Measurements from ENCODE around the gene NOPCHAP1.
A peak's percentile ranks its signal among the peaks of the same experiment; 100 is the strongest.
"Not testable (repeated sequence)": the region's sequence is repeated elsewhere in the genome, so short reads cannot be mapped to it uniquely, and the experiment has no call there.

NOPCHAP1 gene, protein sequence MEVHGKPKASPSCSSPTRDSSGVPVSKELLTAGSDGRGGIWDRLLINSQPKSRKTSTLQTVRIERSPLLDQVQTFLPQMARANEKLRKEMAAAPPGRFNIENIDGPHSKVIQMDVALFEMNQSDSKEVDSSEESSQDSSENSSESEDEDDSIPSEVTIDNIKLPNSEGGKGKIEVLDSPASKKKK

DNA sequence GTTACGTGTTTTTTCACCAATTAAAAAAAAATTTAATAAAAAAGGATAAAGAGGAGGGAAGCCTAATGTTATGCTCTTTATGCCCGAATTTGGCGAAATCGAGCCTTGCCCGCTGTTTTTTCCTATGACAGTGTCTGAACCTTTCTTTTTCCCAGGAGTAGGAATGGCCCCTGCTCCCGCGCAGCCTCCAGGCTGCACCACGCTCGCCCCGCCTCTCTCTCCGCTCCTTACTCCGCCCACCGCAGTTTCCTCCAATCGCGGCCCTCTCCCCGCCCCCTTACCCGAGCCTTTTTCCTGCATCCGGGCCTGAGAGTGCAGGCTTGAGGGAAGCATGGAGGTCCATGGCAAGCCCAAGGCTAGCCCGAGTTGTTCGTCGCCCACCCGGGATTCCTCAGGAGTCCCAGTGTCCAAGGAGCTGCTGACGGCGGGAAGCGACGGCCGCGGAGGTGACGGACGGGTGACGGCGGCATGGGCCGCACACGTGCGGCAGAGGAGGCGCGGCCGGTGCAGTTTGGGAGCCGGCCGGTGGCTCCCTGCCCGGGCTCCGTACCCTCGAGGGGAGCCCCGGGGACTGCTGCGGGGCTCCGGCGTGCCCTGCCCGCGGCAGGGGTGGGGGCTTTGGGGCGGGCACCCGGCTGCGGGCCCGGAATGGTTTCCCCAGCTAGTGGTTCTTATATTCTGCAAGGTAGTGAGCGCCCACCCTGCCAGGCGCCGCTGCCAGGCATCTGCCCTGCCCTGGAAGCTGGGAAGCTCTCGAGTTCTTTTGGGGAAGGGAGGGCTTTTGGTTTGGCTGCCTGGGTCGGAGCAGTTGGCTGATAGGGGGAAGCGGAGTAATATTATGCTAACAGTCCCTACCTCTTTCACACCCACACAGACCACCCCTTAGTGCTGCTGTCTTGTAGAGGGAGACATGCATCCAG lies at the start of gene NOPCHAP1:
TSS of gene NOPCHAP1 (plus strand) at position 295 of the 920 bp plus-strand sequence. CDS start at position 332, 37 bp downstream.
- peak; percentile 81 for DNase-seq (ENCODE audit: low read depth)

DNA sequence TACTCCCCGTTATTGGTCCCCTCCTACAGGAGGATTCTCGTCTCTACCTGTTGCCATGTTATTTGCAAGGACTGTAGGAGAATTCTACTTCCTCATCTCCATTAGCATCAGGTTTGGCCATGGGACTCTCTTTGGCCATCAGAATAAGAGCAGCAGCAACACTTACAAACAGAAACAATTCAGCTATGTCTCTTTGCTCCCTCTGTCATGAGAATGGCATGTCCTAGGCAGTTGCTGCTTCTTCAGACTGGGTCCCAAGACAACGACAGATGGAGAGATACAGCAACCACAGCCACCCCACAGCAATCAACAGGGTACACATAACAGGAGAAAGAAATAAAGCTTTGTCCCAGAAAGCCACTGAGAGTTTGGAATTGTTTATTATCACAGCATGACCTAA lies 47.7 kb upstream of the NOPCHAP1 start:
- no peak for DNase-seq (ENCODE audit: low read depth)

DNA sequence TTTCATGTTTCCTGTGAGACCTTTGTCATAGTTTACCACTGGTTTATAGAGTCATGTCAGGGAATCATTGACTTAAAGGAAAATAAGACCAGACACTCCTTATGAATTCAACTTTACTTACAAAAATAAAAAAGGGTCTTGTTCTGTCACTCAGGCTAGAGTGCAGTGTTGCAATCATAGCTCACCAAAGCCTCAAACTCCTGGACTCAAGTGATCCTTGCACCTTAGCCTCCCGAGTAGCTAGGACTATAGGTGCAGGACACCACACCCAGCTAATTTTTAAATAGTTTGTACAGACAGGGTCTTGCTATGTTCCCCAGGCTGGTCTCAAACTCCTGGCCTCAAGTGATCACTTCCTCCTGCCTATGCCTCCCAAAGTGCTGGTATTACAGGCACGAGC lies 47.0 kb upstream of the NOPCHAP1 start:
- DNase-seq (ENCODE audit: low read depth) = no peak

GRCh38 chr12:104941454-104941853 lies 44.7 kb upstream of the NOPCHAP1 start:
- DNase-seq (ENCODE audit: low read depth) = no peak

DNA sequence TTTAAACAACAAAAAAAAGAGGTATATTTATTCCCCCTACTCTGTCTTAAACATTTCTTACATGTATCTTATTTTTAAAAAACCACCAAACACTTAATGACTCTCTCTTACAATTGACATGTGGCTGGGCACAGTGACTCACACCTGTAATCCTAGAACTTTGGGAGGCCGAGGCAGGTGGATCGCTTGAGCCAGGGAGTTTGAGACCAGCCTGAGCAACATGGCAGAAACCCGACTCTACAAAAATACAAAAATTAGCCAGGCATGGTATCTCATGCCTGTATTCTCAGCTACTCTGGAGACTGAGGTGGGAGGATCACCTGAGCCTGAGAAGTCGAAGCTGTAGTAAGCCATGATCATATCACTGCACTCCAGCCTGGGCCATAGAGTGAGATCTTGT lies 44.0 kb upstream of the NOPCHAP1 start:
- DNase-seq (ENCODE audit: low read depth) = no peak

DNA sequence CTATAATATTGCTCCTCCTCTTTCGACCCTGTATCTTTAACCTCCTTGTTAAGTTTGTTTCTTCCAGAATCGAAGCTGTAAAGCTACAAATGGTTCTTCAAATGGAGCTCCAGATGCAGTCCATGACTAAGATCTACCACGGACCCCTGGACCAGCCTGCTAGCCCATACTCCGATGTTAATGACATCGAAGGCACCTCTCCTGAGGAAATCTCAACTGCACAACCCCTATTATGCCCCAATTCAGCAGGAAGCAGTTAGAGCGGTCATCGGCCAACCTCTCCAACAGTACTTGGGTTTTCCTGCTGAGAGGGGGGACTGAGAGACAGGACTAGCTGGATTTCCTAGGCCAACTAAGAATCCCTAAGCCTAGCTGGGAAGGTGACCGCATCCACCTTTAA lies 42.7 kb upstream of the NOPCHAP1 start:
- DNase-seq (ENCODE audit: low read depth) = not testable (repeated sequence)

DNA sequence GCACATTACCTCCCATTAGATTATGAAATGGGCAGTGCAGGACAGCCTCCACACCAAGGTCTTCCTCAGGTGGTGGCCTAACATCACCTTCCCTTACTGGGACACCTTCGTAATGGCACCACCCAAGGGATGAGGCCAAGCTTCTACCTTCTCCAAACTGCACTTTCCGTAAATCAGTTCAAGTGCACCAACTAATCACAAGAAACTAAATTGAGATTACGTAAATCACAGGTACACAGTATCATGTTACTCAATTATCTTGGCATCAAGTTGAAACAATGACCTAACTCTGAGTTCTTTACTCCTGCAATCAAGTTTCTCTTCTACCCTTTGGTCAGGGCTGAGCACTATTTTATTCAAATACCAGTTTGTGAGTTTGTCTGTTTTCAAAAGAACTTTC lies 41.9 kb upstream of the NOPCHAP1 start:
- no peak for DNase-seq (ENCODE audit: low read depth)

- DNase-seq (ENCODE audit: low read depth) = not testable (repeated sequence)
Measured at GRCh38 chr12:104948716-104949115, 37.4 kb upstream of the NOPCHAP1 start.

DNA sequence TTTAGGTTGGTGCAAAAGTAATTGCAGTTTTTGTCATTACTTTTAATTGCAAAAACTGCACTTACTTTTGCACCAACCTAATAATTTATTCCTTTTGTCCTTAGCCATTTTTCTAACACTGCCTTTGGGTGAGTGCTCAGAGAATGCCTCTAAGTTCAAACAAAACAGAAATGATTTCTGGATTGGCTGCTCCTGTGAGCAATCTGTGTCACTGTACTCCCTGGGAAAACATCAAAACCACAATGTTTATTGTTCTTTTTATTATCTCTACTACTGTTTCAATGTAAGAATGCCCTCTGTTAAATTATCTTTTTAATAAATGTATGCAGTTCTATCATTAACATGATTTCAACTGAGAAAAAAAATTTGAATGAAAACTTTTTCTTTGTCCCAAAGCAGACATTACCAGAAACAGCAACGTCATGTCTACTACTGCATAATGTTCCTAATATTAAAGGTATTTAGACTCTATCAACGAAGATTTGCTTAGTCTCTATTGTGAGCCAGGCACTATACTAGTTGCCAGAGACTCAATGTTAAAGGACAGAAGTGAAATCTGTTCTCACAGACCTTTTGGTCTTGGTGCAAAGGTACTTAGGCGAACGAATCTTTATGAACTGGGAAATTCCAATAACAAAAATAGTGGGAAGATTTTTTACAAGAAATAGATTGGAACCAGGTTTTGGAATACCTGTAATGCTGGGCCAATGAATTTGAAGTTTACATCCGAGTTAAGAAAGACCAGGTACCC lies 34.2 kb upstream of the NOPCHAP1 start:
- no peak for DNase-seq (ENCODE audit: low read depth)

DNA sequence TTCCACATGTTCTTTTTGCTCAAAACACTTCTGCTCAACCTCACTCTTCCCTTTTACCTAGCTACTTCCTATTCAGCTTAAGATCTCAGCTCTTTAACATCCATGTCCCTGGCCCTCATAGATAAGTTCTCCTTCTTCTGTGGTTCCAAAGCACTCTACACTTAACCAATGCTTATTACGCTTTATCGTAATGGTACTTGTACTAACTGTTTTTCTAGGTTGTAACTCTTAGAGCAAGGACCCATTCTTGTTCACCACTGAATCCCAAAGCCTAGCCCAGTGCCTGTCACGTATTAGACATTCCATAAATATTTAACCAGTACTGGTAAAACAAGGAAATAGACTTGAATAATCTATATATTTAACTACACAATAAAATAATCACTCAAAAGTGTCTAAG lies 33.3 kb upstream of the NOPCHAP1 start:
- no peak for DNase-seq (ENCODE audit: low read depth)

GRCh38 chr12:104953323-104953722 lies 32.8 kb upstream of the NOPCHAP1 start:
- DNase-seq (ENCODE audit: low read depth) = no peak

DNA sequence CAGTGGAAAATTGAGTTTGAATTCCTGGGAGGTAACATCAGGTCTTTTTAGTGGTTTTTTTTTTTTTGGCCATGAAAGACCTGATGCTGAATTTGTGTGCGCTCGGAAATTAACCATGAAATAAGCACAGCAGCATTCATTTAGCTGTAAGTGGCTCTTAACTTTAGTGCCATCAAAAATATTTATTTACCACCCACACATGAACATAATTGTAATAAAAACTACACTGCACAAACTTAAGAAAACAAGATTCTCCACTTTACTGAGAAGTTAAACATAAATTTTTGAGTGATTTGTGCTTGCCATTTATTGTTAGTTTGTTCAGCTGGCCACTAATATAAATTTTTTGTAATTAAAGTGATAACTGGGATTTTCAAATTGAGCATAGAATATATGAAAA lies 30.4 kb upstream of the NOPCHAP1 start:
- DNase-seq (ENCODE audit: low read depth) = no peak

DNA sequence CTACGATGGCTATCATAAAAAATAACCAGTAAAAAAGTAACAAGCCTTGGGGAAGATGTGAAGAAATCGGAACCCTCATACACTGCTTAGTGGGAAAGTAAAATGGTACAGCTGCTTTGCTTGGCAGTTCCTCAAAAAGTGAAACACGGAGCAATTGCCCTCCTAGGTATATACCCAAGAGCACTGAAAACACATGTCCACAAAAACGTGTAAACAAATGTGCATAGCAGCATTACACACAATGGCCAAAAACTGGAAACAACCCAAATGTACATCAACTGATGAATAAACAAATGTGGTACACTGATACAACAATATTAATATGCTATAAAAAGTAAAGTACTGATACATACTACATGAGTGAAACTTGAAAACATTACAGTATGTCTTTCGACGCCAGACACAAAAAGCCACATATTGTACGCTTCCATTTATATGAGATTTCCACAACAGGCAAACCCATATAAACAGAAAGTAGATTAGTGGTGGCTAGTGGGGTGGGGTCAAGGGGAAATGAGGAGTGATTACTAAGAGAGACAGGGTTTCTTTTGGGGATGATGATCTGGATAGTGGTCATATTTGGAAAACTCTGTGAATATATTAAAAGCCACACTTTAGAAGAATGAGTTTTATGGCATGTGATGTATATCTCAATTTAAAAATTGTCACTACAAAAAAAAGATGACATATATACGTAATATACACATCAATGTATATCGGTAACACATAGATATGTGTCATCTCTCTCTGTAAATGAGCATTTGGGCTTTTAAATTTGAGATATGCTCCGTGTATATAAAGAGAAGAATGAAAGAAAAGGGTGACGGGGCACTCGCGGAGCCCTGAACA lies 29.0 kb upstream of the NOPCHAP1 start:
- no peak for DNase-seq (ENCODE audit: low read depth)

- peak; percentile 29 for DNase-seq (ENCODE audit: low read depth)
Measured at GRCh38 chr12:104957719-104958000, 28.5 kb upstream of the NOPCHAP1 start.

DNA sequence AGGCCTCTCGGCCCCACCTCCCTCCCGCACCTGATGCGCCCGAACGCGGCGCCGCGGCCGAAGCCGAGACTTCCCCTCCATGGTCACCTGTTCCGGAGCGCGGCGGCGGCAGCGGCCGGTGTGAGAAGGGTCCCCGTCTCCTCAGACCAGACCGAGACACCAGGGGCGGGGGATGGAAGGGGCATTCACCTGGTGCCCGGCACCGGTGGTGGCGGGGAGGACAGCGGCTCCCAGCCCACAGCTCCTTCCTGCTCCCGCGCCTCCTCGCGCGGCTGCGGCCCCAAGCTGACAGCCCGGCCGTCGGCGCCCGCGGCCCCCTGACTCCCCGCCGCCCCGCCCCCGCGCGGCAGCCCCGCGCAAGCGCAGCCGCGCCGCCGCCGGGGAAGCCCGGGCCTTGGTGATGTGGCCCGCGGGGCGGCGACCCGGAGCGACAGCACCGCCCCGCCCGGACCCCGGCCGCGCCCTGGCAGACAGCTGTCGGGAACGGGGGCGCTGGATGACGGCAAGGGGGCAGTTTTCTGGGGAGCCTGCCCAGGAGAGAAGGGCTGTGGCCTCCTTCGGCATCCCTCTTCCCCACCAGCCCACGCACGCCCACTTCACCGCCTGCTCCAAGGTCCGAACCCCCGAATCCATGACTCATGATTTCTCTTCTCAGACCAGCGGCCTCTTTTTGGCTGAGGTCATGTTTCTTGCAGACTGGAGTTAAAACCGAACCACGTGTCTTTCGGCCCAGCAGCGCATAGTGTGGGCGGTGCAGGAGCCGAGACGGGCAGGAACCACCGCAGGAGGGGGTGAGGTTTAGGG lies 27.9 kb upstream of the NOPCHAP1 start, which contains the start of gene SLC41A2:
TSS of gene SLC41A2 (minus strand) at position 290 of the 804 bp plus-strand sequence. CDS start 29,763 bp downstream, outside the sequence.
- peak; percentile 78 for DNase-seq (ENCODE audit: low read depth)

DNA sequence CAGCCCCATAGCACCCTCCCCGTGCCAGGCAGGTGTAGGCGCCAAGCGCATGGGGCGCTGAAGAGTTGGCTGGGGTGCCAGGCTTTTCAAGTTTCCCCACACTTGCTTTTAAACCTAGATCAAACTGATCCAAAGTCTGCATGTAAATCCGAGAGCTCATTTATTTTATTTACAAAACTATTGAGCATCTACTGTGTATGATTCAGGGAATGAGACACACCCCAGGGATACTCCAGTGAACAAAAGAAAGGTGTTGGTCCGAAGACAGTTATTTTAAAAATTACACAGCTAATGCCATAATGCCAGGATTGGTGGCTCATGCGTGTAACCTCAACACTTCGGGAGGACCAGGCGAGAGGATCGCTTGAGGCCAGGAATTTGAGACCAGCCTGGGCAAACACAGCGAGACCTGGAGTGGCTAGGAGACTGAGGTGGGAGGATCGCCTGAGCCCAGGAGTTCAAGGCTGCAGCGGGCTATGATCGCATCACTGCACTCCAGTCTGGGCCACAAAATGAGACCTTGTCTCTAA lies 27.2 kb upstream of the NOPCHAP1 start:
- DNase-seq (ENCODE audit: low read depth) = no peak

DNA sequence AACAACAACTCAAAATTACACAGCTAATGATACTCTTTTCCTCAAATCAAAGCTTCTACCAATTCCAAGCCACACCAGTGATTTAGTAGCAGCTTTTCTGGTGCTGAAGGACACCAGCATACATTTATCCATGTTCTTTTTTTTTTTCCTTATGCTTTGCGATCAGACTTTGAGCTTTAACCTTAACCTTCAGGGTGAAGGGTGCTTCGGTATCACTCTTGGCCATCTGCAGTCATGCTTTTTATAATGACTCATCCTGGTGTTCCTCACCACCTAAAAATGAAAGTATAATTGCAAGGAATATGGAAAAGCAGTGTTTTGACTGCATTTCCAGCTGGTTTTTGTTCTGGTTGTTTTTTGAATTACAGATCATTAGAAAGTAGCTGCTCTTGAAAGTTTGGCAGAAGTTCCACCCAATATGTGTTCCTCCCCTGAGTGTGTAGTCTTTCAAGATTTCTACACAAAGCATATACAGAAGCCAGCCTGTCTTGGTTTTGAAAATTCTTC lies 26.7 kb upstream of the NOPCHAP1 start:
- DNase-seq (ENCODE audit: low read depth) = no peak

- DNase-seq (ENCODE audit: low read depth) = no peak
Measured at GRCh38 chr12:104960464-104960863, 25.7 kb upstream of the NOPCHAP1 start.

DNA sequence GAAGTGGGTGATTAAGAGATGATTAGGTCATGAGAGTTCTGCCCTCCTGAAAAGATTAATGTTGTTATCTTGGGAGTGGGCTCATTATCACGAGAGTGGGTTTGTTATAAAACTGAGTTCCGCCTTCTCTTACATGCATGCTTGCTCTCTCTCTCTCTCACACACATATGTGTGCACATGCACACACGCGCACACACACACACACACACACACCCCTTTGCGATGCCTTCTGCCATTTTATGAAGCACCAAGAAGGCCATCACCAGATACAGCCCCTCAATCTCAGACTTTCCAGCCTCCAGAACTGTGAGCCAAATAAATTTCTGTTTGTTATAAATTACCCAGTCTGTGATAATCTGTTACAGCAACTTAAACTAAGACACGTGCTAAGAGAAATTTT lies 22.4 kb upstream of the NOPCHAP1 start:
- no peak for DNase-seq (ENCODE audit: low read depth)

GRCh38 chr12:104964167-104964855 lies 21.8 kb upstream of the NOPCHAP1 start:
- no peak for DNase-seq (ENCODE audit: low read depth)
